HG02885 (cell line): Measurements from ENCODE around the gene COX20.

Experiments
- ATAC-seq: cut with Tn5 transposase; IDR thresholded peaks from one replicate; pipeline ENCODE4 v1.9.1; 2021; ENCODE audit warnings: mild to moderate bottlenecking; ENCODE audit not compliant: unreplicated experiment, poor library complexity

COX20 gene

GRCh38 chr1:244850099-244850852 lies 14.8 kb downstream of the COX20 start:
- ATAC-seq, result no peak

- no peak for ATAC-seq
These were observed 15.4 kb downstream of the COX20 start for GRCh38 chr1:244850896-244851295.

- no peak for ATAC-seq
These were observed 16.2 kb downstream of the COX20 start for GRCh38 chr1:244851546-244852231.

- ATAC-seq, result no peak
These were observed 17.2 kb downstream of the COX20 start for GRCh38 chr1:244852694-244853093.

- no peak for ATAC-seq
These were observed 18.7 kb downstream of the COX20 start for GRCh38 chr1:244854166-244854565.

- ATAC-seq, result no peak
These were observed 19.6 kb downstream of the COX20 start for GRCh38 chr1:244854865-244855578.

- ATAC-seq, result no peak
These were observed 22.3 kb downstream of the COX20 start for GRCh38 chr1:244857761-244858160.

GRCh38 chr1:244858357-244858756 lies 22.9 kb downstream of the COX20 start:
- ATAC-seq, result no peak

GRCh38 chr1:244860078-244860477 lies 24.6 kb downstream of the COX20 start:
- ATAC-seq, result no peak

GRCh38 chr1:244860914-244861610 lies 25.6 kb downstream of the COX20 start:
- ATAC-seq, result no peak

- ATAC-seq, result no peak
These were observed 26.2 kb downstream of the COX20 start for GRCh38 chr1:244861683-244862082.

GRCh38 chr1:244862354-244862698 lies 26.9 kb downstream of the COX20 start:
- no peak for ATAC-seq

- peak; percentile 64 for ATAC-seq
These were observed 27.4 kb downstream of the COX20 start for GRCh38 chr1:244862699-244863490.

- ATAC-seq, result peak; percentile 2
These were observed 28.2 kb downstream of the COX20 start for GRCh38 chr1:244863491-244864252.

- ATAC-seq, result peak; percentile 69
These were observed 29.0 kb downstream of the COX20 start, which contains the start of gene HNRNPU for GRCh38 chr1:244864253-244865027. Gene HNRNPU, minus strand, starts transcription at chr1:244864543. Its CDS starts 236 bp downstream, at chr1:244864307.

GRCh38 chr1:244865028-244865371 lies 29.5 kb downstream of the COX20 start:
- ATAC-seq, result no peak

- no peak for ATAC-seq
These were observed 30.4 kb downstream of the COX20 start for GRCh38 chr1:244865820-244866219.

GRCh38 chr1:244866355-244866754 lies 30.9 kb downstream of the COX20 start:
- no peak for ATAC-seq
